Measurements from ENCODE around the gene LGR4. TPM values are rescaled to one million over a fixed set of nuclear protein-coding genes. Genes with fewer than 3 reads are reported as not detected.

Gene LGR4
- total and polyA plus RNA-seq, 2 experiments from 2014 or later: 22.6 to 99.6 TPM

DNA sequence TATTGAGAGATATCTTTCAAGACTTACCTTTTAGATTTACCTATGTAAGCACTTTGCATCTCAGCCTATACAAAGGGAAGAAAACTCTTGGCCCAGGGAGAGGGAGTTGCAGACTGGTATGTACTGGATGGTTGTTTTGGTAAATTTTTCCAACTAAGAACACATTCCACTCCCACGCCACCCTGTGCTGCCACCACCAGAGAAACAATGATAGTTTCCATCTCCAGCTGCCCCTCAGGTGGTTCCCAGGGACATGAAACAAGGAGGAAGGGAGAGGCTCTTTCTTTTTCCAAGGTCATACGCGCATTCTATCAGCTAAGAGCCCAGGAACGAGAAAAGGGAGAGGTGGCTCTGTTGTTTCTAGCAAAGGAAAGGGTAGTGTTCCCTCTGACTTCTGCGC is 144.0 kb downstream of the LGR4 start:
- no peaks in the 10 kb centered on the region for H3K27me3 ChIP-seq (ENCODE audit: insufficient read depth)
- no peaks in the 10 kb centered on the region for H4K20me1 ChIP-seq (replicated peaks; ENCODE audit: insufficient read depth)
- no peak overlapping the region for H2AFZ ChIP-seq
- H3K4me2 ChIP-seq: no peak overlapping the region
- no peaks in the 10 kb centered on the region for H3K36me3 ChIP-seq (ENCODE audit: insufficient read depth)
- H3K79me2 ChIP-seq (replicated peaks; ENCODE audit: insufficient read depth): no peaks in the 10 kb centered on the region
- H3K4me3 ChIP-seq: no peak overlapping the region
- peak; percentile 95 for ATAC-seq
- Mint-ChIP-seq H3K27me3 (ENCODE audit: insufficient read depth, low read depth, poor library complexity) (peaks cover 2% of the 10 kb centered on the region), H3K27ac (peak overlapping the region; percentile 78), H3K4me1 (peaks cover 22% of the 10 kb centered on the region), H3K36me3 (ENCODE audit: low read depth) (peaks cover 17% of the 10 kb centered on the region; the same call in 2 of the 3 replicates), H3K4me3 (no peak overlapping the region), H3K9me3 (peaks cover 18% of the 10 kb centered on the region)
- H3K9me2 ChIP-seq (ENCODE audit: insufficient read depth): no peaks in the 10 kb centered on the region
- TF ChIP-seq, protein P1, sequence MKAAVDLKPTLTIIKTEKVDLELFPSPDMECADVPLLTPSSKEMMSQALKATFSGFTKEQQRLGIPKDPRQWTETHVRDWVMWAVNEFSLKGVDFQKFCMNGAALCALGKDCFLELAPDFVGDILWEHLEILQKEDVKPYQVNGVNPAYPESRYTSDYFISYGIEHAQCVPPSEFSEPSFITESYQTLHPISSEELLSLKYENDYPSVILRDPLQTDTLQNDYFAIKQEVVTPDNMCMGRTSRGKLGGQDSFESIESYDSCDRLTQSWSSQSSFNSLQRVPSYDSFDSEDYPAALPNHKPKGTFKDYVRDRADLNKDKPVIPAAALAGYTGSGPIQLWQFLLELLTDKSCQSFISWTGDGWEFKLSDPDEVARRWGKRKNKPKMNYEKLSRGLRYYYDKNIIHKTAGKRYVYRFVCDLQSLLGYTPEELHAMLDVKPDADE (IDR thresholded peaks at IDR 0.05): no peak
- TF ChIP-seq ZNF114 (CRISPR knock-in tag; IDR thresholded peaks at IDR 0.05) (no peak), JUNB (IDR thresholded peaks at IDR 0.05; ENCODE audit: unreplicated experiment) (no peak), NANOG (IDR thresholded peaks at IDR 0.05; ENCODE audit: borderline replicate concordance) (no peak), EZH2 (IDR thresholded peaks at IDR 0.05; ENCODE audit: low read depth, unreplicated experiment) (no peak), STAT1 (IDR thresholded peaks at IDR 0.05; ENCODE audit: unreplicated experiment) (no peak), POLR2AphosphoS5 (IDR thresholded peaks at IDR 0.05; ENCODE audit: low read depth) (no peak), EZH2phosphoT487 (IDR thresholded peaks at IDR 0.05; ENCODE audit: unreplicated experiment) (no peak), CREB1 (CRISPR knock-in tag; IDR thresholded peaks at IDR 0.05; ENCODE audit: low read depth) (no peak), ZNF331 (CRISPR knock-in tag; IDR thresholded peaks at IDR 0.05; ENCODE audit: low read depth) (no peak)
- TF ChIP-seq, protein P2, sequence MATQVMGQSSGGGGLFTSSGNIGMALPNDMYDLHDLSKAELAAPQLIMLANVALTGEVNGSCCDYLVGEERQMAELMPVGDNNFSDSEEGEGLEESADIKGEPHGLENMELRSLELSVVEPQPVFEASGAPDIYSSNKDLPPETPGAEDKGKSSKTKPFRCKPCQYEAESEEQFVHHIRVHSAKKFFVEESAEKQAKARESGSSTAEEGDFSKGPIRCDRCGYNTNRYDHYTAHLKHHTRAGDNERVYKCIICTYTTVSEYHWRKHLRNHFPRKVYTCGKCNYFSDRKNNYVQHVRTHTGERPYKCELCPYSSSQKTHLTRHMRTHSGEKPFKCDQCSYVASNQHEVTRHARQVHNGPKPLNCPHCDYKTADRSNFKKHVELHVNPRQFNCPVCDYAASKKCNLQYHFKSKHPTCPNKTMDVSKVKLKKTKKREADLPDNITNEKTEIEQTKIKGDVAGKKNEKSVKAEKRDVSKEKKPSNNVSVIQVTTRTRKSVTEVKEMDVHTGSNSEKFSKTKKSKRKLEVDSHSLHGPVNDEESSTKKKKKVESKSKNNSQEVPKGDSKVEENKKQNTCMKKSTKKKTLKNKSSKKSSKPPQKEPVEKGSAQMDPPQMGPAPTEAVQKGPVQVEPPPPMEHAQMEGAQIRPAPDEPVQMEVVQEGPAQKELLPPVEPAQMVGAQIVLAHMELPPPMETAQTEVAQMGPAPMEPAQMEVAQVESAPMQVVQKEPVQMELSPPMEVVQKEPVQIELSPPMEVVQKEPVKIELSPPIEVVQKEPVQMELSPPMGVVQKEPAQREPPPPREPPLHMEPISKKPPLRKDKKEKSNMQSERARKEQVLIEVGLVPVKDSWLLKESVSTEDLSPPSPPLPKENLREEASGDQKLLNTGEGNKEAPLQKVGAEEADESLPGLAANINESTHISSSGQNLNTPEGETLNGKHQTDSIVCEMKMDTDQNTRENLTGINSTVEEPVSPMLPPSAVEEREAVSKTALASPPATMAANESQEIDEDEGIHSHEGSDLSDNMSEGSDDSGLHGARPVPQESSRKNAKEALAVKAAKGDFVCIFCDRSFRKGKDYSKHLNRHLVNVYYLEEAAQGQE (IDR thresholded peaks at IDR 0.05; ENCODE audit: unreplicated experiment): no peak
- TF ChIP-seq, protein P3, sequence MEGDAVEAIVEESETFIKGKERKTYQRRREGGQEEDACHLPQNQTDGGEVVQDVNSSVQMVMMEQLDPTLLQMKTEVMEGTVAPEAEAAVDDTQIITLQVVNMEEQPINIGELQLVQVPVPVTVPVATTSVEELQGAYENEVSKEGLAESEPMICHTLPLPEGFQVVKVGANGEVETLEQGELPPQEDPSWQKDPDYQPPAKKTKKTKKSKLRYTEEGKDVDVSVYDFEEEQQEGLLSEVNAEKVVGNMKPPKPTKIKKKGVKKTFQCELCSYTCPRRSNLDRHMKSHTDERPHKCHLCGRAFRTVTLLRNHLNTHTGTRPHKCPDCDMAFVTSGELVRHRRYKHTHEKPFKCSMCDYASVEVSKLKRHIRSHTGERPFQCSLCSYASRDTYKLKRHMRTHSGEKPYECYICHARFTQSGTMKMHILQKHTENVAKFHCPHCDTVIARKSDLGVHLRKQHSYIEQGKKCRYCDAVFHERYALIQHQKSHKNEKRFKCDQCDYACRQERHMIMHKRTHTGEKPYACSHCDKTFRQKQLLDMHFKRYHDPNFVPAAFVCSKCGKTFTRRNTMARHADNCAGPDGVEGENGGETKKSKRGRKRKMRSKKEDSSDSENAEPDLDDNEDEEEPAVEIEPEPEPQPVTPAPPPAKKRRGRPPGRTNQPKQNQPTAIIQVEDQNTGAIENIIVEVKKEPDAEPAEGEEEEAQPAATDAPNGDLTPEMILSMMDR (conservative IDR thresholded peaks at IDR 0.05; ENCODE audit: low read depth in 2 of 2): no peak; a peak in 1 of 4 replicates
- TF ChIP-seq, protein P4, sequence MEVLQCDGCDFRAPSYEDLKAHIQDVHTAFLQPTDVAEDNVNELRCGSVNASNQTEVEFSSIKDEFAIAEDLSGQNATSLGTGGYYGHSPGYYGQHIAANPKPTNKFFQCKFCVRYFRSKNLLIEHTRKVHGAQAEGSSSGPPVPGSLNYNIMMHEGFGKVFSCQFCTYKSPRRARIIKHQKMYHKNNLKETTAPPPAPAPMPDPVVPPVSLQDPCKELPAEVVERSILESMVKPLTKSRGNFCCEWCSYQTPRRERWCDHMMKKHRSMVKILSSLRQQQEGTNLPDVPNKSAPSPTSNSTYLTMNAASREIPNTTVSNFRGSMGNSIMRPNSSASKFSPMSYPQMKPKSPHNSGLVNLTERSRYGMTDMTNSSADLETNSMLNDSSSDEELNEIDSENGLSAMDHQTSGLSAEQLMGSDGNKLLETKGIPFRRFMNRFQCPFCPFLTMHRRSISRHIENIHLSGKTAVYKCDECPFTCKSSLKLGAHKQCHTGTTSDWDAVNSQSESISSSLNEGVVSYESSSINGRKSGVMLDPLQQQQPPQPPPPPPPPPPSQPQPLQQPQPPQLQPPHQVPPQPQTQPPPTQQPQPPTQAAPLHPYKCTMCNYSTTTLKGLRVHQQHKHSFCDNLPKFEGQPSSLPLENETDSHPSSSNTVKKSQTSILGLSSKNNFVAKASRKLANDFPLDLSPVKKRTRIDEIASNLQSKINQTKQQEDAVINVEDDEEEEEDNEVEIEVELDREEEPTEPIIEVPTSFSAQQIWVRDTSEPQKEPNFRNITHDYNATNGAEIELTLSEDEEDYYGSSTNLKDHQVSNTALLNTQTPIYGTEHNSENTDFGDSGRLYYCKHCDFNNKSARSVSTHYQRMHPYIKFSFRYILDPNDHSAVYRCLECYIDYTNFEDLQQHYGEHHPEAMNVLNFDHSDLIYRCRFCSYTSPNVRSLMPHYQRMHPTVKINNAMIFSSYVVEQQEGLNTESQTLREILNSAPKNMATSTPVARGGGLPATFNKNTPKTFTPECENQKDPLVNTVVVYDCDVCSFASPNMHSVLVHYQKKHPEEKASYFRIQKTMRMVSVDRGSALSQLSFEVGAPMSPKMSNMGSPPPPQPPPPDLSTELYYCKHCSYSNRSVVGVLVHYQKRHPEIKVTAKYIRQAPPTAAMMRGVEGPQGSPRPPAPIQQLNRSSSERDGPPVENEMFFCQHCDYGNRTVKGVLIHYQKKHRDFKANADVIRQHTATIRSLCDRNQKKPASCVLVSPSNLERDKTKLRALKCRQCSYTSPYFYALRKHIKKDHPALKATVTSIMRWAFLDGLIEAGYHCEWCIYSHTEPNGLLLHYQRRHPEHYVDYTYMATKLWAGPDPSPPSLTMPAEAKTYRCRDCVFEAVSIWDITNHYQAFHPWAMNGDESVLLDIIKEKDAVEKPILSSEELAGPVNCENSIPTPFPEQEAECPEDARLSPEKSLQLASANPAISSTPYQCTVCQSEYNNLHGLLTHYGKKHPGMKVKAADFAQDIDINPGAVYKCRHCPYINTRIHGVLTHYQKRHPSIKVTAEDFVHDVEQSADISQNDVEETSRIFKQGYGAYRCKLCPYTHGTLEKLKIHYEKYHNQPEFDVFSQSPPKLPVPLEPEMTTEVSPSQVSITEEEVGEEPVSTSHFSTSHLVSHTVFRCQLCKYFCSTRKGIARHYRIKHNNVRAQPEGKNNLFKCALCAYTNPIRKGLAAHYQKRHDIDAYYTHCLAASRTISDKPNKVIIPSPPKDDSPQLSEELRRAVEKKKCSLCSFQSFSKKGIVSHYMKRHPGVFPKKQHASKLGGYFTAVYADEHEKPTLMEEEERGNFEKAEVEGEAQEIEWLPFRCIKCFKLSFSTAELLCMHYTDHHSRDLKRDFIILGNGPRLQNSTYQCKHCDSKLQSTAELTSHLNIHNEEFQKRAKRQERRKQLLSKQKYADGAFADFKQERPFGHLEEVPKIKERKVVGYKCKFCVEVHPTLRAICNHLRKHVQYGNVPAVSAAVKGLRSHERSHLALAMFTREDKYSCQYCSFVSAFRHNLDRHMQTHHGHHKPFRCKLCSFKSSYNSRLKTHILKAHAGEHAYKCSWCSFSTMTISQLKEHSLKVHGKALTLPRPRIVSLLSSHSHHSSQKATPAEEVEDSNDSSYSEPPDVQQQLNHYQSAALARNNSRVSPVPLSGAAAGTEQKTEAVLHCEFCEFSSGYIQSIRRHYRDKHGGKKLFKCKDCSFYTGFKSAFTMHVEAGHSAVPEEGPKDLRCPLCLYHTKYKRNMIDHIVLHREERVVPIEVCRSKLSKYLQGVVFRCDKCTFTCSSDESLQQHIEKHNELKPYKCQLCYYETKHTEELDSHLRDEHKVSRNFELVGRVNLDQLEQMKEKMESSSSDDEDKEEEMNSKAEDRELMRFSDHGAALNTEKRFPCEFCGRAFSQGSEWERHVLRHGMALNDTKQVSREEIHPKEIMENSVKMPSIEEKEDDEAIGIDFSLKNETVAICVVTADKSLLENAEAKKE (CRISPR knock-in tag; IDR thresholded peaks at IDR 0.05): no peak
- DNase-seq (ENCODE audit: low spot score): peak; percentile 75
- H3K27ac ChIP-seq (ENCODE audit: low read depth): peak overlapping the region; percentile 68
- peaks cover 24% of the 10 kb centered on the region for H3K4me1 ChIP-seq (ENCODE audit: insufficient read depth)
- no peaks in the 10 kb centered on the region for H3F3A ChIP-seq (replicated peaks; ENCODE audit: low read depth)

Data from GM23338 (cell line).